SKM-1 treated with dmso at 0.1 percent for 144 hours (cell line): ENCODE data around the gene SPDYE2B.
"Not testable (repeated sequence)": the region's sequence is repeated elsewhere in the genome, so short reads cannot be mapped to it uniquely, and the experiment has no call there.

Experiments used
- DNase-seq: peaks from one replicate; lab custom pipeline; 2025; ENCODE audit not compliant: unreplicated experiment; lab: John Stamatoyannopoulos, UW

SPDYE2B gene

DNA sequence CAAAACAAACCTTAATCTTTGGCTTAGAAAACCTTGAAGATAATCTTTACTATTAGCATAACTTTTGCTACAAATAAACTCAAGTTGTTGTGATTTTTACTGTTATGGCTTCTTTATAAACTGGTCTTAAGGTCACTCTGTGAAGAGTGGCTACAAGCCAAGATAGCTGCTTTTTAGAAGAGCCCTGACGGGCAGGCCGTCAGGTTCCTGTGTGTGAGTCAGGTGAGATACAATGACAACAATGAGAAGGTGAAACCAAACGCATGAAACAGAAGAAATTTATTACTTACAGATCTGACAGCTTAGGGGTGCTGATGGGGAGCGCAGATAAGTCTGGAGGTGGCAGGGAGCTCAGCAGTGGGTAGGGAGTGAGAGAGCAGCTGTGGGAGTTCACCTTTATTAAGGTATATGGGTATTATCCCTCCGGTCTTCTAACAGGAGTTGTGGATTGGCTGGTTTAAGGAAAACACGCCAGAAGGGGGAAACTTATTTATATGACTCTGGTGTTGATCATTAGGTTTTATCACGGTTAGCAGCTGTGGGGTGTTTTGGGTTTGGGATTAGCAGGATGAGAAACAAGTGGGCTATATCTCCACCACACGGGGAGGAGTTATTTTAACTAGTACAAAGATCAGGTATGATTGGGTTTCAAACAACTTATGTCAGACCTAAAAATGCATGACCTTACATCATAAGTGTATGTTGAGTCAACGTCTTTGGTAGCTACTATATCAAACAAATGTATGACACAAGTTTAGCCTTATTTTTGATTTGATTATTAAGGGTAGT is 49.0 kb downstream of the SPDYE2B start:
- not testable (repeated sequence) for DNase-seq
